ENCODE measurements around the gene WDR49. TPM values are rescaled to one million over a fixed set of nuclear protein-coding genes. Genes with fewer than 3 reads are reported as not detected.

WDR49 gene
- total RNA-seq, 2 donors from 2014 or later, result 0.59 TPM; not detected in 1

DNA sequence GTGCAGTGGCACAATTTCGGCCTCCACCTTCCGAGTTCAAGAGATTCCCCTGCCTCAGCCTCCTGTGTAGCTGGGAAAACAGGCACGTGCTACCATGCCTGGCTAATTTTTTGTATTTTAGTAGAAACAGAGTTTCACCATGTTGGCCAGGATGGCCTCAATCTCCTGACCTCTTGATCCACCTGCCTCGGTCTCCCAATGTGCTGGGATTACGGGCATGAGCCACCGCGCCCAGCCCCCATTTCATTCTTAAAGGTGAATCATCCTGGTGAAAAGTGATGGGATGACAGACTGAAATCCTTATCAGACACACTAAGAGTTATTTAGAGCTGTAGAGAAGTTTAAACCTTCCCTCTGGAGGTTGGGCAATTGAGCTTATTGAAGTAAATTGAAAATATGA is 155.8 kb downstream of the WDR49 start:
- Mint-ChIP-seq H3K36me3 (no peaks in the 10 kb centered on the region), H3K27ac (no peak overlapping the region), H3K27me3 (peaks cover 0 to 3% of the 10 kb centered on the region in 2 donors), H3K4me3 (no peak overlapping the region), H3K9me3 (no peaks in the 10 kb centered on the region), H3K4me1 (ENCODE audit: low read depth in 2 of 2) (no peaks in the 10 kb centered on the region)
- no peak for ATAC-seq
- no peak for DNase-seq (ENCODE audit: low spot score)

GRCh38 chr3:167493244-167493643 is 160.5 kb downstream of the WDR49 start:
- peaks cover 0 to 10% of the 10 kb centered on the region in 2 donors for H3K27me3 Mint-ChIP-seq
- no peak overlapping the region for H3K4me3 Mint-ChIP-seq
- H3K36me3 Mint-ChIP-seq, result no peaks in the 10 kb centered on the region
- H3K4me1 Mint-ChIP-seq (ENCODE audit: low read depth in 2 of 2), result no peaks in the 10 kb centered on the region
- DNase-seq (ENCODE audit: low spot score) (no peak), ATAC-seq (no peak)
- H3K9me3 Mint-ChIP-seq, result peaks cover 2% of the 10 kb centered on the region
- H3K27ac Mint-ChIP-seq, result no peak overlapping the region

- DNase-seq (ENCODE audit: low spot score), result no peak
These were observed 162.1 kb downstream of the WDR49 start for GRCh38 chr3:167491621-167492020.

GRCh38 chr3:167489571-167489970 is 164.2 kb downstream of the WDR49 start:
- Mint-ChIP-seq H3K4me1 (ENCODE audit: low read depth in 2 of 2) (no peaks in the 10 kb centered on the region), H3K36me3 (no peaks in the 10 kb centered on the region), H3K27ac (no peak overlapping the region), H3K9me3 (peaks cover 2% of the 10 kb centered on the region), H3K27me3 (peaks cover 0 to 10% of the 10 kb centered on the region in 2 donors), H3K4me3 (no peak overlapping the region)
- ATAC-seq (no peak), DNase-seq (ENCODE audit: low spot score) (no peak)

More at GRCh38 chr3:167491621-167492020, 162.1 kb downstream of the WDR49 start:
- no peaks in the 10 kb centered on the region for H3K4me1 Mint-ChIP-seq (ENCODE audit: low read depth in 2 of 2)
- H3K27me3 Mint-ChIP-seq, result peaks cover 0 to 10% of the 10 kb centered on the region in 2 donors
- H3K9me3 Mint-ChIP-seq, result peaks cover 2% of the 10 kb centered on the region
- no peak overlapping the region for H3K27ac Mint-ChIP-seq
- no peaks in the 10 kb centered on the region for H3K36me3 Mint-ChIP-seq
- no peak for ATAC-seq
- no peak overlapping the region for H3K4me3 Mint-ChIP-seq

GRCh38 chr3:167487556-167487955 is 166.2 kb downstream of the WDR49 start:
- Mint-ChIP-seq H3K4me3 (no peak overlapping the region), H3K36me3 (no peaks in the 10 kb centered on the region), H3K4me1 (ENCODE audit: low read depth in 2 of 2) (no peaks in the 10 kb centered on the region), H3K27me3 (peaks cover 0 to 7% of the 10 kb centered on the region in 2 donors), H3K27ac (no peak overlapping the region), H3K9me3 (peaks cover 2% of the 10 kb centered on the region)
- DNase-seq (ENCODE audit: low spot score) (no peak), ATAC-seq (no peak)

DNA sequence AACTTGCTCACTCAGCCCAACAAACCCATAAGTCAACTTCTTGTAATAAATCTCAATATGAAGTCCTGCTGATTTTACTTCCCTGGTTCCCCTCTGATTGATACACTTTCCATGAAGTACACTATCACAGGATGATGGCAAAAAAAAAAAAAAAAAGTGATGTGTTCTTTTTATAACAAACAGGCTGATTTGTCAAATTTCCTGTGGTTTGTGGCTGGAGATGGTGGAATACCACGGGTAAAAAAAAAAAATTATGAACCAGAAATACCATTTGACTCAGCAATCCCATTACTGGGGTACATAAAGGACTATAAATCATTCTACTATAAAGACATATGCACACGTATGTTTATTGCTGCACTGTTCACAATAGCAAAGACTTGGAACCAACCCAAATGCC is 169.2 kb downstream of the WDR49 start:
- no peak overlapping the region for H3K4me3 Mint-ChIP-seq
- no peak for DNase-seq (ENCODE audit: low spot score)
- H3K27ac Mint-ChIP-seq, result no peak overlapping the region

GRCh38 chr3:167483708-167484475 is 169.8 kb downstream of the WDR49 start:
- H3K36me3 Mint-ChIP-seq, result no peaks in the 10 kb centered on the region
- H3K27me3 Mint-ChIP-seq, result no peaks in the 10 kb centered on the region
- H3K4me1 Mint-ChIP-seq (ENCODE audit: low read depth in 2 of 2), result no peaks in the 10 kb centered on the region
- H3K4me3 Mint-ChIP-seq, result no peak overlapping the region
- DNase-seq (ENCODE audit: low spot score), result no peak
- ATAC-seq, result no peak
- H3K9me3 Mint-ChIP-seq, result no peaks in the 10 kb centered on the region
- no peak overlapping the region for H3K27ac Mint-ChIP-seq

More for the DNA sequence above, 169.2 kb downstream of the WDR49 start:
- no peak for ATAC-seq
- no peaks in the 10 kb centered on the region for H3K4me1 Mint-ChIP-seq (ENCODE audit: low read depth in 2 of 2)
- H3K27me3 Mint-ChIP-seq, result no peaks in the 10 kb centered on the region
- H3K9me3 Mint-ChIP-seq, result no peaks in the 10 kb centered on the region
- no peaks in the 10 kb centered on the region for H3K36me3 Mint-ChIP-seq

DNA sequence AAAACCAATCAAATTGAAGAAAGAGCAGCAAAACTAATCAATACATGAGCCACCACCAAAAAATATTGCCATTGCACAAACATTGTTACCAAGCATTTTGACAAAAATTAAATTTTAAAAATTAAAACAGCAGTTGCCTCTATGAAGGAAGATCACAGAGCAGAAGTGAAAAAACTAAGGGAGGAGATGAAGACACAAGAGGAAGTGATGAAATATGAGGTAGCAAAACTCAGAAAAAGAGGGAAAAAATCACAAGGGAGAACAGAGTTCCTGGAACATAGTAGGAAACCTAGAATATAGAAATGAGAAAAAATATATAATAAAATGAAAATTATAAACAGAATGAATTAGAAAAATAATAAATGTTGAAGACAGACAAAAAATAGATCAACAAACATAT is 172.6 kb downstream of the WDR49 start:
- Mint-ChIP-seq H3K4me3 (no peak overlapping the region), H3K27ac (no peak overlapping the region), H3K36me3 (no peaks in the 10 kb centered on the region), H3K27me3 (no peaks in the 10 kb centered on the region), H3K4me1 (ENCODE audit: low read depth in 2 of 2) (no peaks in the 10 kb centered on the region), H3K9me3 (no peaks in the 10 kb centered on the region)
- DNase-seq (ENCODE audit: low spot score), result no peak
- ATAC-seq, result no peak

- no peaks in the 10 kb centered on the region for H3K27me3 Mint-ChIP-seq
- DNase-seq (ENCODE audit: low spot score) (no peak), ATAC-seq (no peak)
- H3K9me3 Mint-ChIP-seq, result no peaks in the 10 kb centered on the region
- H3K4me3 Mint-ChIP-seq, result no peak overlapping the region
- no peaks in the 10 kb centered on the region for H3K4me1 Mint-ChIP-seq (ENCODE audit: low read depth in 2 of 2)
- H3K27ac Mint-ChIP-seq, result no peak overlapping the region
- H3K36me3 Mint-ChIP-seq, result no peaks in the 10 kb centered on the region
These were observed 173.0 kb downstream of the WDR49 start for GRCh38 chr3:167480748-167481147.

DNA sequence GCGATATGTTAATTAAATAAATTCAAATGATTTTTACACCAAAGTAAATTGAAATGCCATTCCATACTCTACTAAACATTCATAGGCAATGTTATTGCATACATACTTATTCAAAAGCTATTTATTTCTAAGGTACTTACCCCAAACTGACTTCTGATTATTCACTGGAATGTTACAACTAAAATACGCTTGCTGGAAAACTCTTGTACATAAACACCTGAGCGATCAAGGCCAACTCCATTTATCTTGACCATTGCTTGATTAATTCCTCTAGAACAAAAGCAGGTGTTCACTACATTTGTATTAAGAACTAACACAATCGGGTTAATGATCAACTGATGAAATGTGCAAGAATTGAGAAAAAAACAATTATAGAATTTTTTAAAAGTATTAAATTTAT is 179.9 kb downstream of the WDR49 start, which contains the start of gene SERPINI2:
Gene SERPINI2, minus strand, starts transcription at position 180 of the 400 bp plus-strand sequence. CDS start 2,208 bp downstream, outside the sequence.
- Mint-ChIP-seq H3K27ac (no peak within 1 kb of the TSS), H3K27me3 (no peaks in the 10 kb centered on the region), H3K4me1 (ENCODE audit: low read depth in 2 of 2) (no peaks in the 10 kb centered on the region), H3K4me3 (no peak within 1 kb of the TSS), H3K9me3 (no peaks in the 10 kb centered on the region), H3K36me3 (no peaks in the 10 kb centered on the region)
- no peak for DNase-seq (ENCODE audit: low spot score)
- no peak for ATAC-seq

GRCh38 chr3:167469381-167469780 is 184.4 kb downstream of the WDR49 start:
- DNase-seq (ENCODE audit: low spot score), result no peak
- H3K36me3 Mint-ChIP-seq, result no peaks in the 10 kb centered on the region
- no peak overlapping the region for H3K4me3 Mint-ChIP-seq
- ATAC-seq, result no peak
- H3K27me3 Mint-ChIP-seq, result no peaks in the 10 kb centered on the region
- H3K4me1 Mint-ChIP-seq (ENCODE audit: low read depth in 2 of 2), result no peaks in the 10 kb centered on the region
- no peak overlapping the region for H3K27ac Mint-ChIP-seq
- H3K9me3 Mint-ChIP-seq, result no peaks in the 10 kb centered on the region

DNA sequence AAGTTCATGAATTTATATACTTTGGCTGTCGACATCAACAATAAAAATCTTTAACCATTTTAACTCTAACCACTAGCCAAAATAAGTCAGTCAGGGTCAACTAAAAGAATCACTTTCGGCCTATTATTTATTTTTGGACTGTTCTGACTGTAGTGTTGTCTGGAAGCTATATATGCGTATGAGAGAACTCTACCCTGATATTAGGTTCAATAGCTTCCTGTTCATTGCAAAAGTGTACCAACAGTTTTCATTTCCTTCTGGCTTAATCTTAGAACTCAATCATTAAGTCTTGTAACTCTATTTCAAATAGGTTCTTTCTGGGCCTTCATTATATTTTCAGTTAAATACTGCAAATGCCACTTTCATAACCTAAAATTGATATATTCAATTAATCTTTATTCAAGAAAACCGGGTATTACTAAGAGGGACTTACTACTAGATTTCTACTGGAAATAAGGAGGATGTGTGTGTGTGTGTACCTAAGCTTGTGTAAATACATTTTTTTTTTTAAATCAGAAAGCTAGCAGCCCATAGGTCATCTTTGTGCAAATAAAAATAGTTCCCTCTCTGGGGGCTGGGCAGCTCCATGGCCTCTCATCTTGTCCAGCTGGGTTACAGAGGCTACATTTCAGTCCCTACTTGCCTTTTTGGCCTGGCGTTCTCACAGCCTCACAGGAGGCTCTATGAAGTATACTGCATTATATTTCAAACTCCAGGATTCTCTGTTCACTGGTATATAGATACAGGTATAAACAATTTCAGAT is 185.7 kb downstream of the WDR49 start:
- Mint-ChIP-seq H3K27ac (no peak overlapping the region), H3K4me1 (ENCODE audit: low read depth in 2 of 2) (no peaks in the 10 kb centered on the region), H3K36me3 (no peaks in the 10 kb centered on the region), H3K4me3 (no peak overlapping the region), H3K27me3 (no peaks in the 10 kb centered on the region), H3K9me3 (no peaks in the 10 kb centered on the region)
- DNase-seq (ENCODE audit: low spot score) (no peak), ATAC-seq (no peak)

DNA sequence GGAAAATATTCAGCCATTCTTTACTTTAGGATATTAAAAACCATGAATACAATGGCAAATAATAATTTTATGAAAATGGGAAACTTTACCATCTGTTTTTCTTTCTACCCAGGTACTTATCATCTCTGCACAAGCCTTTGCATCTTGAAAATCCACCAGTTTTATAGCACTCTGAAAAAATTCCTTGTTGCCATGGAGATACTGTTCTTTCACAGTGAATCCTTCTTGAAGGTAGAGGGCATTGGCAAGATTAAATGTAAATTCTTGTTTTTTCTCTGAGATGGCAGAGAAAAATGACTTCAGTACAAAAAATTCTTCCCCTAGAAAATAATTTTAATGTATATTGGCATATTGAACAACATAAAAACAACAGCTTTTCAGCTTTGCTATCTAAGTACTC is 186.8 kb downstream of the WDR49 start:
- no peak for DNase-seq (ENCODE audit: low spot score)
- Mint-ChIP-seq H3K36me3 (no peaks in the 10 kb centered on the region), H3K9me3 (peaks cover 3% of the 10 kb centered on the region), H3K27me3 (no peaks in the 10 kb centered on the region), H3K4me3 (no peak overlapping the region), H3K27ac (no peak overlapping the region), H3K4me1 (ENCODE audit: low read depth in 2 of 2) (no peaks in the 10 kb centered on the region)
- ATAC-seq, result no peak

DNA sequence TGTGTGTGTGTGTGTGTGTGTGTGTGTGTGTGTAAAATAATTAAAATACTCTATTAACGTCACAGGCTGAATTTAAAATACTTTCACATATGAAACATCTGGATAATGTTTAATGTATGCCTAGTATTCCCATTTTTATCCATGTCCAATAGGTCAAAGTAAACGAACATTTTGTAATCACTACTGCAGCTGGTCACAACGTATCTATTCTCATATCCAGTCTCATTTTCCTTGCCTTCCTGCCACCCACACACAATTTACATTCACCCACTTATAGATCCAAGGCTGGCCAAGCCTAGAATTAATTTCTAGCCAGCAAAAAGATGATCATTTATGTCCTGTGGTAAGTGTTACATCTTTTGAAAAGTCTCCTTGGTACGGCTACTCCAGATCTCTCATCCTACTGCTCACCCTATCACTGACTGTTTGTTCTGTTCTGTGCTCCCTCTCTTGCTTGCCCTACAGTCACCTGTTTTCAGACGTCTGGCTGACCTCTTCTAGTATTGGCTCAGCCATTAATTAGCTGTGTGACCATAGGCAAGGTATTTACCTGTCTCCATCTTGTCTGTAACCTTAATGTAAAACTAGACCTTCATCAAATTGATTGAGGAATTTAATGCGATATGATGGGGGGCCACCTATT is 197.5 kb downstream of the WDR49 start:
- H3K4me3 Mint-ChIP-seq, result no peak overlapping the region
- no peak for DNase-seq (ENCODE audit: low spot score)
- no peaks in the 10 kb centered on the region for H3K4me1 Mint-ChIP-seq (ENCODE audit: low read depth in 2 of 2)
- no peak for ATAC-seq
- no peak overlapping the region for H3K27ac Mint-ChIP-seq
- H3K36me3 Mint-ChIP-seq, result no peaks in the 10 kb centered on the region
- H3K9me3 Mint-ChIP-seq, result peaks cover 4% of the 10 kb centered on the region
- H3K27me3 Mint-ChIP-seq, result no peaks in the 10 kb centered on the region

Data from natural killer cell treated with Interleukin-12 subunit alpha and Interleukin-12 subunit beta and Interleukin-15 and Interleukin-18, amount 100 ng/mL, for 72 hours (primary cell).